ENCODE data around the gene FOXO6.

Gene FOXO6

DNA sequence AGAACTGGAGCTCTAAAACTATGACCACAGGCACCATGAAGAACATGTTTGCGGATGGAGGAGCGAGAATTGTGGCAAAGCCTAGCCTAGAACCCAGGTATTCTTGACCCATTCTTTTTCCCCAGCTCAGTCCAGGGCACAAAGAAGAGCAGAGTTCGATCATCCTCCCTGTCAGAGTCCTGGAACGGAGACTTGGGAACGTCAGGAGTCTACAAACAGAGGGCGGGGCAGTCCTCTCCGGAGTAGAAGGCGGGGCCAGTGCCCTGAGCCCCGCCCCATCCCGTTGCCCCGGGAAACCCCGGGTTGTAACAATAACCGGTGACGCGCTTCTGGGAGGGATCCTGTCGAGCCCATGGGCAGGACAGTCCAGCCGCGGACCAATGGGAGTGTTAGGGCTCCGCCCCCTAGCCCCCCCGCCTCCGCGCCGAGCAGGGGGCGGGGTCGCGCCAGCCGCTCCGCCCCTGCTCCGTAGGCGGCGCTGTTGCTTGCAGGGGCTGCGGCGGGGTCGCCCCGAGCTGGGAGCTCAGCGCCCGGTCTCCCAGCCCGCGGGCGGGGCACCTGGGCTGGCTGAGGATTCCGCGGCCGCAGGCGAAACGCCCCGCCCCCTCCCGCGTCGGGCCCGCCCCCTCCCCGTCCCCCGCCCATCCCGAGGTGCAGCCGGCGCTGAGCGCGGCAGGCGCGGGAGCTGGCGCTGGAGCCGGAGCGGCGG is at the start of gene FOXO6:
FOXO6 (plus strand) TSS at position 649 of the 709 bp plus-strand sequence.
- peak; percentile 86 for DNase-seq (ENCODE audit: low read depth in 2 of 2)

DNA sequence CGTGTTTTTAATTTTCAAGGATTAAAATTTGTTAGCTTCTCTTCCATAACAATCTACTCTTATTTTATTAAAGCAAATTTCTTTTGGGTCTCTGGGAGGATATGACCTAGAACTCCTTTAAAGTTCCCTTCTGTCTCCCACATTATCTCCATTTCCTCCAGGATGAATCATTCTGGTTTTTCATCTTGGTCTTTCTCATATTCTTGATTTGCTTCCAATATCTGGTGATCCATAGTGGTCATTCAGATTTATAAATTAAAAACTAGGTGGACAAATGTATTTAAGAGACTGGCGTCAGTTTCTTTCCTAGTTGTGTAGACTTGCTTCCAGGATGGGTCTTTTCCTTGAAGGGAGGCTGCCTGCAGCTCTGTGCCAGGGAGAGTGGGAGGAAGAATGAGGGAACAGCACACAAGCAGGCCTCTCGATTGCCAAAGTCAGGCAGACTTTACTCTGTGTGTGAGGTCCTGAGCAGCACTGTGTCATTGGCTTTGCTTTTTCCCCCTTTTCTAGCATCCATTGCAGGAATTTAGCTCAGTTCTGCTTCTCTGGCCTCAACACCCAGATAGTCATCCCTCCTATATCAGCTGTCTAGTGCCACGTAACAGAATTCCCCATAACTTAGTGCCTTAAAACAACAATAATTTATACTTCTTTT is 48.1 kb upstream of the FOXO6 start:
- DNase-seq (ENCODE audit: low read depth in 2 of 2), result no peak

DNA sequence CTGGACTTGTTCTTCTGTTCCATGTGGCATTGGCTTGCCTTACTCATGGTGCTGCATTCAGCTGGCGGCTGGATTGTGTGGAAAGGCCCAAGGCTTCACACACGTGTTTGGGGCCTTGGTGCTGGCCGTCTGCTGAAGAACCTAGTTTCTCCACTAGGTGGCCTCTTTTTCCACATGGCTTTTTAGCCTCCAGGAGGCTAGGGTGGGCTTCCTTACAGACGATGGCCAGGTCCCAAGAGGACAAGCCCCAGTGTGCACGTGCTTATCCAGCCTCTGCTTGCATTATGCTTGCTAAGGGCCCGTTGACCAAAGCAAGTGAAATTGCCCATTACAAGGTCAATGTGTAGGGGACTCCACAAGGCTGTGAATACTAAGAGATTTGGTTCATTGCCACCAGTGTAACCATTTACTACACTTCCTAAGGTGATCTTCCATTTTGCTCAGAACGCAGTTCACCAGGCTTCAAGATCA is 47.5 kb upstream of the FOXO6 start:
- DNase-seq (ENCODE audit: low read depth in 2 of 2), result no peak

DNA sequence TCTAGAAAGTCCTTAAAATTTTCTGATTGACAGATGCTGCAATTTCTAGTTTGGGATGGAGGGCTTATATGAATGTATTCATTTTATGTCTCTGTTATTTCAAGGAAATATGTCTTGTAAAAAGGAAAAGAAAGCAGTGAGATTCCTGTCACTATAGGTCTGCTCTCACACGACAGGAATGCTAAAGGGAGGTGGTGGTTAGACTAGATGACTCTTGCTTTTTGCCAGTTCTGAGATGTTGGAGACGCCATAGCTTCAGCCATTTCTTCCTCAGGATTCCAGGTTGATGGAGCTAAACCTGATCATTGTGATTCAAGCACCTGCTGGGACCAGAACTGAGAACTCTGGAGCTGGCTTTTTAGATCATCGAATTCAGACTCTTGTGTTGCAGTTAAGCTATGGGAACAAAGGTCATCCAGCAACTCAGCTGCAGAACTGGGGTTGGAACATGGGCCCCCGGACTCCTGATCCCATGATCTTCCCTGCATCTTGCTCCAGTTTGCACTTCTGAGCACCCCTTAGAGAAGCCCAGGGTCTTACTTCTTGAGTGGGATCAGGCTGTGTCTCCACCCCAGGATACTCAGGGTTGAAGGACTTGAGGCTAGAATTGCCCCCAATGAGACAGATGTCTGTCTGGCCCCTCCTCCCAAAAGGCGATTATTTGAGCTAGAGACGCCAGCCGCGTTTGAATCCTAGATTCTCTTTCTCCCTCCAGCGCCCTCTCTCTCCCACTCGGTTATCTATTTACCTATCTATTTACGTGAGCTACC is 46.7 kb upstream of the FOXO6 start:
- DNase-seq (ENCODE audit: low read depth in 2 of 2), result no peak

DNA sequence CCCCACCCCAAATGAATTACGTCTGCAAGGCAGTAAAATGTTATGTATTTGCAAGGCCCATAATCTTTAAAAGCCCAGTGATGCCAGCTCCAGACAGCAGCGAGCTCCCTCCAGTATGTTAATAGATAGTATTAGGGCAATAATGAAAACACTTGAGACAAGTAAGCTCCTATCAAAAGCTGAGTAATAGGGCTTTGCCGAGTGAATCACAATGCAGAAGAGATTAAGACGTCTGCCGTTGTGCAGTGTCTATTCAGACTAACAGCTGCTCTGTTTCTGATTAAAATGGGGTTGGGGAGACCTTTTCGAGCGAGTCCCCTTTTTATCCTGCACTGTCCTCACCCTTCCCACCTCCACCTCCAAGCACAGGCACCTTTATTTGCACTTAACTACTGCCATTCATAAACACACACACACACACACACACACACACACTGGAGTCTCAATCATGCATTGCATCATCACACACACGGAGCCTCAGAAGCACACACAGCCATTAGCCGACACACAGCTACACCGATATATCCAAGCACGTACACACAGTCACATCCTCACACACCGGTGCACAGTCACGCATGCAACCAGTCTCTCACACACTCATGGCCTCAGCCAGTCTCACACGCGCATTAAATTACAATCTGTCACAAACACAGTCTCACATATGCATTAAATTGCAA is 46.0 kb upstream of the FOXO6 start:
- no peak for DNase-seq (ENCODE audit: low read depth in 2 of 2)

DNA sequence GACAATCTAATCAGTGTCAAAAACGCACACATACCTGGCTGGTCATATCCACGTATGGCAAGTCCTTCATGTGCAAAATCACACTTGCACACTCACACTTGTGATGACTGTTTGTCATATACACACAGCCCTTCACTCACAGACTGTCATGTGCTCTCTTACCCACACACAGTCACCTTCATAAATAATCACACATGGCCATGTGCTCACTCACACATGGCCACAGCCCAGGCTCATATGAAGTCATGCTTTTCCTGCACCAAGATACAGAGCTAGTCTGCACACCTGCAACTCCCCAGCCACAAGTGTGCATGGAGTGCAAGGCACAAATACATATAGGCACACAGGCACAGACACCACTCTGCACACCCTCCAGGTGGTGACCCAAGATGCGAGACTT is 45.4 kb upstream of the FOXO6 start:
- no peak for DNase-seq (ENCODE audit: low read depth in 2 of 2)

DNA sequence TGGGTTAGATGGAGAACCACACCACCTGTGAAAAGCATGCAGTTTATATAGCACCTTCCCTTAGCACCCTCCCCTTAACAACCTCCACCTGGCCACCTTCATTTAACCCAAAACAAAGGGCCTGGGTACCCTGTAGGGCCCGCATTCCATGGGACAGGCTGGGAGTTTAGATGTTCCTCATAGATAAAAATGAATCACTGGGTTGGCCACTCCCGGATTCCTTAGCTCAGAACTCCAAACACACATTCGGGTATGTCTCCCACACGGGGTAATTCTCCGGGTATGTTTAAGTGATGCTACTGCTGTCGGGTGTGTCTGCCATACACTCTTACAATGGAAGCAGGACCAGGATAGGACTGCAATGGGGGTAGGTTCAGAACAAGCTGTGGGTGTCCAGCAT is 43.9 kb upstream of the FOXO6 start:
- no peak for DNase-seq (ENCODE audit: low read depth in 2 of 2)

DNA sequence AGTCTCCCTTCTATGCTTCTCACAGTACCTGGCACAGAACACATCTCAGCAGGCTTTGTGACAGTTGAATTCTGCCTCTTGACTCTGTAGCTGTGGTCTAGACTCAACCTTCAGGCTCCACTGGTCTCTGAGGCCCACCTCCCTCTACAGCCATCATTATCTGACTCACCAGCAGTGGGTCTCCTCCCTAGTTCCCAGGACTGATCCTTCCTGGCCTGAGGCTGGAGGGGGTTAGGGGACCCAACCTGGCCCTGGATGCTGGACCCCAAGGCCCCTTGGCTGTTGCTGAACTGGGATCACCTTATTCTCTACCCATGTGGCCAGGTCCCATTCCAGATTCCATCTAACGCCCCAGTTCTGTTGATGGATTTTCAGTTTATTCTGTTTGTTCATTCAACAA is 43.1 kb upstream of the FOXO6 start:
- DNase-seq (ENCODE audit: low read depth in 2 of 2), result no peak

DNA sequence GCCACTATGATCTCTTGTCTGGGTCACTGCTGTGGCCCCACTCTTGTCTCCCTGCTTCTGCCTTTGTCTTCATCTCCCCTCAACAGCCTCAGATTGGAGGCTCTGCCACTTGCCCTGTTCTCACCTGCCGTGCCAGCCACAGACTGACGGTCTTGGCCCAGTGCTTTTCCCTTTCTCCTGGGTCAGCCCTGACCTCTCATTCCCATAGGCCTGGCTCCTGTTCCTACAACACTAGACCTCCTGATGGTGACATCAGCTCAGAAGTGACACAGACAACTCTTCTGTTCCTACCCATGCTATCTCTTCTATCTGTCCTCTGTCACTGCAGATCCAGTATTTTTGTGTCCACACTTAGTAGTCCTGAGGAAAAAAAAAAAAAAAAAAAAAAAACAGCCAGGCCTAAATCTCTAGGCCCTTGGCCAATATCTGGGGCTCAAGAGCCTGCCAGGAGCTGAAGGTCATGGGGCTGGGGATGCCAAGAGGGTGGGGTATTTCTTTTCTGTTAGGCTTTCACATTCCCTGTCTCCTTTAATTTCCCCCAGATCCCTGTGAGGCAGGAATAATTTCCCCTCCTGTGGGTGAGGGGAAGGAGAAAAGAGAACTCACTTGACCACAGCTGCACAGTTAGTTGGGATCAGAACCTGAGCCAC is 42.0 kb upstream of the FOXO6 start:
- no peak for DNase-seq (ENCODE audit: low read depth in 2 of 2)

DNA sequence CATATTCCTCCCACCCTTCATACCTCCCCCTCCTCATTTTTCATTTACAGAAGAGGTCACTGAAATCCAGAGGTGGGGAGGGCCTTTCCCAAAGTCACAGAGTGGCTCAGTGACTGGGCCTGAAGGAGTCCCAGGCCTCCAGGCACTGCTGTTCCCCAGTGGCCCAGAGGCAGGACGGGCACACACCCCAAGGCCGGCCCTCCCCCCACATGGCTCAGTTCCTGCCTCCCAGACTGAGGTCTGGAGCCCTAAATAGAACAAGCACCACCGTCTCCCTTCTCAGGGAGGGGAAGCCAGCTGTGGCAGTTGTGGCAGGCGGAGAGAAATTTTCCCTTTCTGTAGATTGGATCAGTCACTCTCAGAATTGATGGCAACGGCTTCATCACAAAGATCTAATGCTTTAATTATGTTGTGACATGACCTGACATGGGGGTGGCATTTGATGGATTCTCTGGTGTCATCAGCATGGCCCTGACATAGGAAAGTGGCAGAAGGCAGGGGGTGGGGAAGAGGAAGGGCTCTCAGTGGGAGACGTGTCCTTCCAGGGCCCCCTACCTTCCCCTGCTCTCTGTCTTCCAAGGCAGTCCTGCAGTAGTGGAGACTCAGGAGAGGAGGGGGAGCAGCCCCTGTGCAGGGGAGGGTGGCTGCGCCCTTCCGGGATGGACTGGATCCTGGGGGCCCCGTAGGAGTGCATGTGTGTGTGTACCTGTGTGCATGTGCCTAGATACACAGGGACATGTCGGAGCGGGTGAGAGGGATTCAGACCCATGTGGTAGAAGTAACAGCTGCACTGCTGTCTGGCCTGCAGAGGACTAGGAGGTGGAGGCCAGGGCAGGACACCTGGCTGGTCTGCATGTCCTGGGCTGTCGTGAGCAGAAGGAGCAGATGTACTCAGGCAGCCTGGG is 41.2 kb upstream of the FOXO6 start:
- DNase-seq (ENCODE audit: low read depth in 2 of 2), result no peak

DNA sequence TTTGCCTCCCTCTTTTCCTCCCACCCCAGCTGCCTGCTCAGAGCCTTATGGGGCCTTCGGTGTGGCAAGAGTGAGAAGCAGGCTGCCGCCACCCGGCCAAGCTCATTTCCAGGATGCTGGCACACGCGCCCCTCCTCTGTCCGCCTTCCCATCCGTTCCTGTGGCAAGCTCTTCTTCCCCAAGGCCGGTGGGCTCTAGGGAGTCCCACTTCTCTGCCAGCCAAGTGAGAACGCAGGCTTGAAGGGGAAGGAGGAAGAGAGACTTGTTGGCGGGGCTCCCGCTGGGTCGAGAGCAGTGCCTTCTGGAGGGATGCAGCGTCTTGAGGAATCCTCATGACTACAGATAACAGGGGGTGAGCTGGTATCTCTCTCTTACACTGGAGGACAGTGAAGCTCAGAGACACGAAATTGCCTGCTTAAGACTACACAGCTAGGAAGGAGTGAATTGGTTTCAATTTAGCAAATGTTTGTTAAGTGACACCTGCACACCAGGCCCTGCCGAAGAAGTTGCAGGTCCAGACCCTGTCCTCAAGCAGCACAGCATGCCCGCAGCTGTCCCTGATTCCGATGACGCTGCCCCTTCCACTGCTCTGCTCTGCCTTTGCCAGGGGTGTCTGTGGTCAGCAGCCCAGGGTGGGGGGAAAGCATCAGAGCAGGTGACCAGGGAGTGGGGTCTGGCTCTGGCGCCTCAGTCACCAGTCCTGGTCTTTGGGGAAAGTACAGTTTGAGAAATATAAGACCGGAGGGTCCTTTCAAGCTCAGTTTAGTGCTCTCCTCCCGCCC is 40.1 kb upstream of the FOXO6 start:
- DNase-seq (ENCODE audit: low read depth in 2 of 2), result no peak

DNA sequence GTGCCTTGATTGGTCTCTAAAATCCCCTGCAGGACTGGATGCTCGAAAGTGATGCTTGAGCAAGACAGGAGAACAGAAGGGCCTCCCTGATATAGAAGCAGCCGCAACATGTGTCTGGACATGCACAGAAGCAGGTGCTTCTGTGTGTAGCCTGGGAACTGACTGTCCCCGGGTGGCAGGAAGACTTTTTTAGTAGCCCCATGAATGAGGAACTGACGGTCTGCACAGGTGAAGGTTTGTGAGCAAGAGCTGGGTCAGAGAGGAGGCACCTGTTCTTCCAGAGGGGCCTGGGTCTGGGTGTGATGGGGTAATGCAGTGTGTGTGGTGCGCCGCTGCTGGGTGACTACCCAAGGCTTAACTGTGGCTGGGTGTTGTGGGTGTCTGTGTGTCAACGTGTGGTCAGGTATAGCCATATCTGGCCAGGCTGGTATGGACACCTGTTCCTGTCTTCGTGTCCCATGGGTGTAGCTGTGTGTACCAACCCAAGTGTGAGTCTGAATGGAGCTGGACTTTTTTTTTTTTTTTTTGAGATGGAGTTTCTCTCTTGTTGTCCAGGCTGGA is 39.1 kb upstream of the FOXO6 start:
- DNase-seq (ENCODE audit: low read depth in 2 of 2), result no peak

DNA sequence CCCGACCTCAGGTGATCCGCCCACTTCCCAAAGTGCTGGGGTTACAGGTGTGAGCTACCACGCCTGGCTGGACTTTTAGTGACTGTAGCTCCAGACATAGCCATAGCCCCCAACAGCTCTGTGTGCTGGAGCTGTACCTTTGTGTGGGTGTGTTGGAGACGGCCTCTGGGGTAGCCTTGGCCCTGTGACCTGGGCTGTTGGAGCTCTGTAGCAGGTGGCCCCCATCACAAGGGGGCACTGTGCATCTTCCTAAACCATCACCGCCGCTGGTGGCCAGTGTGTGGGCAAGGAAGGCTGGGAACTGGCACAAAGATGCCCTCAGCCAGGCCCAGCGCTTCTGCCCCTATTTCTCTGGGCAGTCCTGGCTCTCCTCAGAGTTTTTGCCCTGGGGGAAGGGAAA is 38.4 kb upstream of the FOXO6 start:
- peak in 1 of 2 donors; percentile 8 for DNase-seq (ENCODE audit: low read depth in 2 of 2)

DNA sequence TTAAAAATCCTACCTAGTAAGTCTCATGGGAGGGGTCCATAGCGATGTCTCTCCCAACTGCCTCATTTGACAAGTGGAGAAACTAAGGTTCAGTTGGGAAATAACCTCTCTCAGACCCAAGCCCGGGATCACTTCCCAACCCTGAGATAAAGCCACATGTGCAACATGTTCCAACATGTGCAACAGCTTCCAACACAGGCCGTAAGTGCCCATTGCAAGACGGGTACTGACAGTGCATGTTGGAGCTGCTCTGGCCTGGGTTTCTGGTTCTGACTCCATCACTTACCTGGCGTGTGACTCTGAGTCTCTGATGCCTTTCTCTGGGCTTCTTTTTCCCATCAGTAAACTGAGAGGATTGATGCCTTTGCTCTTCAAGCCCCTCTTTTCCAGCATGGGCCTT is 38.0 kb upstream of the FOXO6 start:
- DNase-seq (ENCODE audit: low read depth in 2 of 2), result no peak

DNA sequence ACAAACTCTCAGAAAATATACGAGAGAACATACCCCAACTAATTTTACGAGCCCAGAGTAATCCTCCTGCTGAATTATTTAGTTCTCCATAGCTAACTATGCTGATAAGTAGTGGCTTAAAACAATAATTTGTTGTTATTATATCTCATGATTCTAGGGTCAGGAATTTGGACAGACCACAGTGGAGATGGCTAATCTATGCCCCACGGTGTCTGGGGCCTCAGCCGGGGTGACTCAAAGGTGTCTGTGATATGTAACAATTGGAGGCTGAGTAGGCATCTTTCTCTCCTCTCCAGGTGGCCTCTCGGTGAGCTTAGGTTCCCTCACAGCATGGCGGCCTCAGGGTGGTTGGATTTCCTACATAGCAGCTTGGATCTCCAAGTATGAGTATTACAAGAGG is 35.4 kb upstream of the FOXO6 start:
- no peak for DNase-seq (ENCODE audit: low read depth in 2 of 2)

DNA sequence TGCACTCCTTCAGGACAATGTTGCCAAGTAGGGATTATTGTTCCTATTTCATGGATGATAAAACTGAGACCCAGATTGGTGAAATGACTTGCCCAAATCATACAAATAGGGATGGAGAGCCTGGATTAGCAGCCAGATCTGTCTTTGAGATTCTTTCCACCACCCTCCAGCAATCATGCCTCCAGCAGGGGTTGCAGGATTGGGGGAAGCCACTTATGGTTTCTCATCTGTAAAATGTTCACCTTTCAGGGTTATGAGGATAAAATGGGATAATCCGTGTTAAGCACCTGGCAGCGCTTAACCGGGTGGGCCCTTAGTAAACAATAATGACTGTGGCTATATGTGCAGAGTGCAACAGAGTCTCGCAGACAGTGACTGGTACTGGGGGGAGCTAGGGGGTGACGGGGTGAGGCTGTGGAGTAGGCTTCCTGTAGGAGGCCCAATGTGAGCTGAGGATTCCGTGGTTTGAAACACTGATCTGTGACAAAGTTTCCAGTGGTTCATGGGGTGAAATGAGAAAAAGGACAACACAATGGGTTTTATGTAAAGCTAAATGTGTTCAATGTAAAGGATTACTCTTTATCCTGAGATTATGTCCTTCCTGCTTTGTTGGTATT is 33.7 kb upstream of the FOXO6 start:
- no peak for DNase-seq (ENCODE audit: low read depth in 2 of 2)

DNA sequence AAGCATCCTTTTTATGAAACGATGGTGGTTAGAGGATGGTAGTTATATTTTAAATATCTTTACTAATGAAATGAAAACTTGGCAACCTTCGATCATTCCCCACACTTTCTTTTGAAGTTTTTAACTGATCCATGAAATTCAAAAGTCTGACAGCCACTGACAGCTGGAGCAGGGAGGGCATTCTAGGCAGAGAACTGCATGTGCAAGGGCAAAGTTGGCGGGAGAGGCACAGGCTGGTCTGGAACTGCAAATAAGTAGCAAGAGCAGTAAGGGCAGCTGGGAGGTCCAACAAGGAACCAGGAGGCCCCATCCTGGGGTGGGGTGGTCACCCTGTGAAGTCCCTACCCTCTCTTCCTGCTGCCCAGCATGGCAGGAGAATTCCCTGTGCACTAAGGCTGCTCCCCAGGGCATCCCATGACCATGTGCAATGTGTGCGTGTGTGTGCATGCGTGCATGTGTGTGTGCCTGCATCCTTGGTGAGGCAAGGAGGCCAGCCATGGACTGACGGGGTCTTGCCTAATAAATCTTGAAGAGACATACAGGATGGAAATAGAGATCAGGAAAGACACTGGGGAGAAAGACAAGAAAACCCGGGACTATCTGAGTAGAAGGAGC is 33.1 kb upstream of the FOXO6 start:
- DNase-seq (ENCODE audit: low read depth in 2 of 2), result no peak

DNA sequence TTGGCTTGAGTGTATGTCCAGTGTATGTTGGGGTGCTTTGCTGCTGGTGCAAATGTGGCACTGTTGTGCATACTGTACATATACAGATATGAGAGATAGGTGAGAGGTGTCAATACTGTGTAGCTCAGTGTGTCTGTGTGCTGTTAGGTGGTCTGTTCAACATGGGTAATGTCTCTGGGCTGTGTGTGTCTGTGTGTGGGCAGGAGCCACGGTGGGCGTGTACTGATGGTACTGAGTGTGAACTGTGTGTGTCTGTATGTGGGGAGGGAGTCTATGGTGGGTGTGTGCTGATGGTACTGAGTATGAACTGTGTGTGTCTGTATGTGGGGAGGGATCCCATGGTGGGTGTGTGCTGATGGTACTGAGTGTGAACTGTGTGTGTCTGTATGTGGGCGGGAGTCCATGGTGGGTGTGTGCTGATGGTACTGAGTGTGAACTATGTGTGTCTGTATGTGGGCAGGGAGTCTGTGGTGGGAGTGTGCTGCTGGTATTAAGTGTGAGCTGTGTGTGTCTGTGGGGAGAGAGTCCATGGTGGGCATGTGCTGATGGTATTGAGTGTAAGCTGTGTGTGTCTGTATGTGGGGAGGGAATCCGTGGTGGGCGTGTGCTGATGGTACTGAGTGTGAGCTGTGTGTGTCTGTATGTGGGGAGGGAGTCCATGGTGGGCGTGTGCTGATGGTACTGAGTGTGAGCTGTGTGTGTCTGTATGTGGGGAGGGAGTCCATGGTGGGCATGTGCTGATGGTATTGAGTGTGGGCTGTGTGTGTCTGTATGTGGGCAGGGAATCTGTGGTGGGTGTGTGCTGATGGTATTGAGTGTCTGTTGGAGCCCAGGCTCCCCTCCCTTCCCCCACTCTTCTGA is 32.2 kb upstream of the FOXO6 start:
- no peak for DNase-seq (ENCODE audit: low read depth in 2 of 2)

Data from stimulated activated CD8-positive, alpha-beta memory T cell treated with anti-CD3 and anti-CD28 coated beads, Interleukin-15, amount 100 ng/mL, for 4 hours (primary cell).